Measurements from ENCODE around the gene NFAM1.

GRCh38 chr22:42432818-42433217 lies 615 bp upstream of the NFAM1 start:
- TF ChIP-seq CTCF (IDR thresholded peaks at IDR 0.05) (no peak), EZH2 (IDR thresholded peaks at IDR 0.05) (no peak)

All from neural progenitor cell (in vitro differentiated cells).